ENCODE measurements around the gene TMEM184A.
A peak's percentile ranks its signal among the peaks of the same experiment; 100 is the strongest.

TMEM184A gene

GRCh38 chr7:1569440-1569832 is 13.4 kb upstream of the TMEM184A start:
- peaks cover 18 to 21% of the 10 kb centered on the region in 2 donors for H3K4me1 Mint-ChIP-seq (ENCODE audit: low read depth in 2 of 2)
- H3K27me3 Mint-ChIP-seq = no peaks in the 10 kb centered on the region
- H3K27ac Mint-ChIP-seq = peak overlapping the region; percentile 90 to 93
- peaks cover 36% of the 10 kb centered on the region for H3K36me3 Mint-ChIP-seq (ENCODE audit: insufficient read depth)
- H3K9me3 Mint-ChIP-seq = no peaks in the 10 kb centered on the region
- peak overlapping the region; percentile 80 to 82 for H3K4me3 Mint-ChIP-seq
- ATAC-seq (replicated peaks) (peak; percentile 19), DNase-seq (no peak)

DNA sequence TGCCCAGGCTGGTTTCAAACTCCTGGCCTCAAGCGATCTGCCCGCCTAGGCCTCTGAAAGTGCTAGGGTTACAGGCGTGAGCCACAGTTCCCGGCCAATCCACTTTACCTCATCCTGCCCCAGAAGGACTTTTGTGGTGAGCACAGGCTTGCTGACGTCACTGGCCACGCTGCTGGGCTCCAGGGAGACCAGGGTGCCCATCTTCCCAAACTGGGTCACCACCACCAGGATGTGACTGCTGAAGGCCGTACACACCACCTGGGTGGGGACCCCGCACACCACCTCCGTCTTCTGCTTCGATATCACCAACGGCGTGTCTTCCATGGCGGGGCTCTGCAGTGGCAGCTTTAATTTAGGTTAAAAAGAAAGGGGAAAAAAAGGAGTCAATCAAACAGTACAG is 13.0 kb upstream of the TMEM184A start:
- Mint-ChIP-seq H3K36me3 (ENCODE audit: insufficient read depth) (peaks cover 36% of the 10 kb centered on the region), H3K27ac (peak overlapping the region; percentile 90 to 93), H3K9me3 (no peaks in the 10 kb centered on the region), H3K4me1 (ENCODE audit: low read depth in 2 of 2) (peaks cover 18 to 21% of the 10 kb centered on the region in 2 donors), H3K27me3 (no peaks in the 10 kb centered on the region), H3K4me3 (peak overlapping the region; percentile 80 to 82)
- DNase-seq = peak; percentile 29 to 65 (median 60)
- ATAC-seq (replicated peaks) = peak; percentile 61

- H3K4me3 Mint-ChIP-seq = no peak overlapping the region
- DNase-seq (no peak), ATAC-seq (replicated peaks) (no peak)
- H3K27me3 Mint-ChIP-seq = no peaks in the 10 kb centered on the region
- peak overlapping the region in 1 of 2 donors; percentile 90 for H3K27ac Mint-ChIP-seq
- peaks cover 18 to 21% of the 10 kb centered on the region in 2 donors for H3K4me1 Mint-ChIP-seq (ENCODE audit: low read depth in 2 of 2)
- peaks cover 36% of the 10 kb centered on the region for H3K36me3 Mint-ChIP-seq (ENCODE audit: insufficient read depth)
- no peaks in the 10 kb centered on the region for H3K9me3 Mint-ChIP-seq
Observed at GRCh38 chr7:1567896-1568510, 12.0 kb upstream of the TMEM184A start.

GRCh38 chr7:1567049-1567771 is 11.2 kb upstream of the TMEM184A start:
- peaks cover 18 to 19% of the 10 kb centered on the region in 2 donors for H3K4me1 Mint-ChIP-seq (ENCODE audit: low read depth in 2 of 2)
- no peaks in the 10 kb centered on the region for H3K9me3 Mint-ChIP-seq
- H3K27ac Mint-ChIP-seq = peak overlapping the region in 1 of 2 donors; percentile 69
- ATAC-seq (replicated peaks) (no peak), DNase-seq (no peak)
- no peaks in the 10 kb centered on the region for H3K27me3 Mint-ChIP-seq
- H3K36me3 Mint-ChIP-seq (ENCODE audit: insufficient read depth) = peaks cover 36% of the 10 kb centered on the region
- H3K4me3 Mint-ChIP-seq = peak overlapping the region in 1 of 2 donors; percentile 29

DNA sequence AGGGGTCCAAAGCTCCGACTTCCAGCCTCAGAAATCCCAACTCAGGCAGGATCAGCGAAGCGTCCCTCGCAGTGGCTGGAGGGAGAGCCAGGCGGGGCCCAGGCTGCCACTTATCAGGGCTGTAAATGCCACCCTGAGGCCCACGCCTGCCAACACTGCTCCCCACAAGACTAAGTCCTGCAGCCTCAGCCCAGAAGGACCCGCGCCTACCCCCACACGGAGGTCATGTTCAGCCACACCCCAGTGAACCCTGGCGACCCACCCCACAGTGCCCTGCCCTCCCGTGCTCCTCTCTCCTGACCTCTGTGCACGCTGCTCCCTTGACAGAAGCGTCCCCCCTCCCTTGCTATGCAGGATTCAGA is 10.7 kb upstream of the TMEM184A start:
- H3K27ac Mint-ChIP-seq = peak overlapping the region in 1 of 2 donors; percentile 69

GRCh38 chr7:1564603-1565022 is 8.6 kb upstream of the TMEM184A start:
- peaks cover 9 to 13% of the 10 kb centered on the region in 2 donors for H3K4me1 Mint-ChIP-seq (ENCODE audit: low read depth in 2 of 2)
- H3K27me3 Mint-ChIP-seq = no peaks in the 10 kb centered on the region
- no peak for DNase-seq
- H3K4me3 Mint-ChIP-seq = no peak overlapping the region
- no peaks in the 10 kb centered on the region for H3K9me3 Mint-ChIP-seq
- H3K36me3 Mint-ChIP-seq (ENCODE audit: insufficient read depth) = peaks cover 34% of the 10 kb centered on the region
- H3K27ac Mint-ChIP-seq = peak overlapping the region in 1 of 2 donors; percentile 35
- no peak for ATAC-seq (replicated peaks)

More for the DNA sequence above, 10.7 kb upstream of the TMEM184A start:
- no peak for ATAC-seq (replicated peaks)
- Mint-ChIP-seq H3K9me3 (no peaks in the 10 kb centered on the region), H3K27me3 (no peaks in the 10 kb centered on the region), H3K4me3 (no peak overlapping the region), H3K4me1 (ENCODE audit: low read depth in 2 of 2) (peaks cover 16 to 18% of the 10 kb centered on the region in 2 donors), H3K36me3 (ENCODE audit: insufficient read depth) (peaks cover 36% of the 10 kb centered on the region)
- DNase-seq = no peak

- Mint-ChIP-seq H3K36me3 (ENCODE audit: insufficient read depth) (peaks cover 29% of the 10 kb centered on the region), H3K4me1 (ENCODE audit: low read depth in 2 of 2) (peaks cover 6 to 11% of the 10 kb centered on the region in 2 donors), H3K9me3 (no peaks in the 10 kb centered on the region), H3K27ac (no peak overlapping the region), H3K27me3 (no peaks in the 10 kb centered on the region), H3K4me3 (no peak overlapping the region)
- DNase-seq (no peak), ATAC-seq (replicated peaks) (no peak)
Observed at GRCh38 chr7:1563981-1564602, 8.1 kb upstream of the TMEM184A start.

DNA sequence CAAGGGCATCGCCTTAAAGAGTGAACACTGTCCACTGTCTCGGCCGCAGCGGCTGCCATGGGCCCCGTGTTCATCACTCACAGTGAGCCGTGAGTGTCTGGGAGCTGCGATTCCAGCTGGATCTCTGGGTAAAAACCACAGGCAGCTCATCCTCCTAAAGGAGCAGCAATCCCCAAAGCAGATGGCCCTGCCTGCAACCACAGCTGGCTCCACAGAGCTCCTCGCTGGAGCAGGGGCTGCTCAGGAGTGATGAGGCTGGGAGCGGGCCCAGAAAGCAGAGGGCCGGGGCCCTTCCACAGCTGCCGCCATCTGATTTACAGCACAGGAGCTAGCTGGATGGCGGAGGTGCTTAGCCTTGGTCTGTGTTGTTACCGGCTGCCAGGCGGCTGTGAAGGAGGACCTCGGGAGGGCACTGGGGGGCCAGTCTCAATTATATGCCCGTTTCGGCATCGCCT is 6.6 kb upstream of the TMEM184A start:
- DNase-seq = no peak
- no peak for ATAC-seq (replicated peaks)
- no peaks in the 10 kb centered on the region for H3K9me3 Mint-ChIP-seq

DNA sequence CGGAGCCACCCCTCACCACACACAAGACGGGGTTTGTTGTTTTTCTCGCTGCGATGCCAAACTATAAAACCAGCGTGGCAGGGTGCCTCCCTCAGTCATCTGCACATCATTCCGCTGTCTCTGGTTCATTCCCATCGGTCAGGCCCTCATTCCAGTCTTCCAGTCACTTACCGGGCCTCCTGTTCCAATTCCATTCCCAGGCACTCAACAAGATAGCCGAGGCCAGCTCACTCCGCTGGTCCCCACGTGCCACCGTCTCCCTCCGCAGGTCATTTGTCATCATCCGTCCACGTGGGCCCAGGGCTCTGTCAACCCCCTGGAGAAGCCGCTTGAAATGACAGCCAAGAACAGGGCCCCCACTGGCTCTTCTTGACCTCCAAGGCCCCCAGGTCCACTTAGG is 6.1 kb upstream of the TMEM184A start:
- DNase-seq = no peak
- peaks cover 0 to 3% of the 10 kb centered on the region in 2 donors for H3K4me1 Mint-ChIP-seq (ENCODE audit: low read depth in 2 of 2)
- H3K9me3 Mint-ChIP-seq = no peaks in the 10 kb centered on the region
- H3K36me3 Mint-ChIP-seq (ENCODE audit: insufficient read depth) = peaks cover 22% of the 10 kb centered on the region
- H3K27ac Mint-ChIP-seq = peak overlapping the region in 1 of 2 donors; percentile 47
- peaks cover 0 to 6% of the 10 kb centered on the region in 2 donors for H3K27me3 Mint-ChIP-seq
- no peak overlapping the region for H3K4me3 Mint-ChIP-seq
- no peak for ATAC-seq (replicated peaks)

More for the DNA sequence above, 6.6 kb upstream of the TMEM184A start:
- Mint-ChIP-seq H3K27ac (peak overlapping the region in 1 of 2 donors; percentile 47), H3K36me3 (ENCODE audit: insufficient read depth) (peaks cover 23% of the 10 kb centered on the region), H3K4me3 (no peak overlapping the region), H3K4me1 (ENCODE audit: low read depth in 2 of 2) (peaks cover 0 to 3% of the 10 kb centered on the region in 2 donors), H3K27me3 (peaks cover 0 to 6% of the 10 kb centered on the region in 2 donors)

DNA sequence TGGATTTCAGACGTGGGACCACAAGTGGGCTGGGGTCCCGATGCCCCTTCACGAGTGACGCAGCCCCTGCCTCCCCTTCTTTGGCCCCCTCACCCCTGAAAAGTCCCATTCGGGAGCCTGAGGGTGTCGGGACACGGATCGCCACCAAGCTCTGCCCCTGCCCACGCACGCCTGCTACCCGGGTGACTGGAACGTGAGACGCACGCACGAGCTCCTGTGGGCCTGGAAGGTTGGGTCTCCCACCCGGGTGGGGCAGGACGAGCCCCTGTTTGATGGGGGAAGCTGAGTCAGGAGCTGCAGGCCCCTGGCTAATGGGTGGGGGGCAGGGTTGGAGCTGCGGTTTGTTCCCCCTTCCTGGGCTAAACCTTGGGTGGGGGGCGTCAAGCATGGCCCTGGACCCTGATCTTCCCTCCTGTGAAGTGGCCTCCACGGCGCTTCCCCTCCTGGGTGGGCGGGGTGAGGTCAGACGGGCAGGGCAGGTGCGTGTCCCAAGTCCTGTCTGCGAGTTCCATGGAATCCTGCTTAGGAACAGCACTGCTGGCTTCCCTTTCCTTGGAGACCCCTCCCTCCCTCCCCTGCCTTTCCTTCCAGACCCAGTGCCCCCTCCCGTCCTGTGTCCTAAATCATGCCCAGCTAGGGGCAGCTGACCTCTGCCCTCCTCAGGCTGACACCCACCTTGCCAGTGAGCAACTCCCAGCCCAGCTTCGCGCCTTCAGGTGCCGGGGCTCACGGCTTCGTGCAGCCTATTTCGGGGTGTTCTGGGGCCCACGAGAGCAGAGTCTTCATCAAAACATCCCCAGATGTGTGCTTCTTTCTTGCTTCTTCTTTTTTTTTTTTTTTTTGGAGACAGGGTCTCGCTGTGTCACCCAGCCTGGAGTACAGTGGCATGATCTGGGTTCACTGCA is 5.3 kb upstream of the TMEM184A start:
- DNase-seq (no peak), ATAC-seq (replicated peaks) (no peak)
- no peaks in the 10 kb centered on the region for H3K9me3 Mint-ChIP-seq
- H3K4me1 Mint-ChIP-seq (ENCODE audit: low read depth in 2 of 2) = peaks cover 0 to 1% of the 10 kb centered on the region in 2 donors
- peaks cover 0 to 6% of the 10 kb centered on the region in 2 donors for H3K27me3 Mint-ChIP-seq
- peak overlapping the region in 1 of 2 donors; percentile 47 for H3K27ac Mint-ChIP-seq
- H3K4me3 Mint-ChIP-seq = no peak overlapping the region
- peaks cover 14% of the 10 kb centered on the region for H3K36me3 Mint-ChIP-seq (ENCODE audit: insufficient read depth)

GRCh38 chr7:1560620-1561031 is 4.6 kb upstream of the TMEM184A start:
- Mint-ChIP-seq H3K4me3 (no peak overlapping the region), H3K9me3 (no peaks in the 10 kb centered on the region), H3K27me3 (peaks cover 0 to 6% of the 10 kb centered on the region in 2 donors), H3K4me1 (ENCODE audit: low read depth in 2 of 2) (peaks cover 0 to 2% of the 10 kb centered on the region in 2 donors), H3K36me3 (ENCODE audit: insufficient read depth) (peaks cover 10% of the 10 kb centered on the region), H3K27ac (no peak overlapping the region)
- DNase-seq (no peak), ATAC-seq (replicated peaks) (no peak)

DNA sequence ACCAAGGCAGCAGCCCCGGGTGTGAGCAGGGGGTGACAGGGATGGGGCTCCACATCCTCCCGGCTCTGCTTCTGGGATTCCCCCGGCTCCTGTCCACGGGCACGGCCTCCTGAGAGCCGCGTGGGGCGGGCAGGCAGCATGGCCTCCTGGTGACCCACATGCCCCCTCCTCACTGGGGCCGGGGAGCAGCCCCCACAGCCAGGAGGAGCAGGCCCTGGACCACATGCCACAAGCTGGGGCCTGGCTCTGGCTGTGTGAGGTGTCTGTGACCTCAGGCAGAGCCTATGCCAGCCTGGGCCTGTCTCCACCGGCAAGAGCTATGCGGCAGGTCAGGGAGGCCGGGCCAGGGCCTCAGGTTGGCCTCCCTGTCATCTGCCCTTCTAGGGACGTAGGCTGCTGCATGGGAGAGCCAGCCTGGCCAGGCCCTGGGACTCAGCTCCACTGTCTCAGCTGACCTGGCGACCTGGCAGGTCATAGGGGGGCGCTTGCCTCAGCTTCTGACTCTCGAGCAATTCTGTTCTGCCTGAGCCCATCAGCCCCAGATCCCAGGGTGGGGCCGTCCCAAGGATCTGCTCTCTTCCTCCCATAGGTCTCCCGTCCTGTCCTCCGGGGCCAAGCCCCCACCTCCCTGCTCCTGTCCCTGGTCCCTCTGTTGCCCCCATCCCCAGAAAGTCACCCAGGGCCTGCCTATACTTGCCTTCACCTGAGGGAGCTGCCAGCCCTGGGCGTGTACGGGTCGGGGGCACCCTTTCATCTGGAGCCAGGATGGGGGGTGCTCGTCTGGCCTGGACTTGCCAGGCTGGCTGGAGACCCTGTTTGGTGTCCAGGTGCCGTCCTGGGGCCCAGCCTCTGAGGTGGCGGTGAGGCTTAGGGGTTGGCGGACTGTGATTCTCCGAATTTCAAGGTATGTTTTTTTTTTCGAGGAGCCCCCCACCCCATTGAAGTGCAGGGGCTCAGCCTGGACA is 3.9 kb upstream of the TMEM184A start:
- Mint-ChIP-seq H3K4me1 (ENCODE audit: low read depth in 2 of 2) (peaks cover 0 to 2% of the 10 kb centered on the region in 2 donors), H3K27ac (no peak overlapping the region), H3K36me3 (ENCODE audit: insufficient read depth) (peaks cover 8% of the 10 kb centered on the region), H3K4me3 (no peak overlapping the region), H3K9me3 (no peaks in the 10 kb centered on the region), H3K27me3 (peaks cover 0 to 10% of the 10 kb centered on the region in 2 donors)
- DNase-seq (no peak), ATAC-seq (replicated peaks) (no peak)
